ENCODE results near the gene EGR4.

- TF ChIP-seq, protein P1, sequence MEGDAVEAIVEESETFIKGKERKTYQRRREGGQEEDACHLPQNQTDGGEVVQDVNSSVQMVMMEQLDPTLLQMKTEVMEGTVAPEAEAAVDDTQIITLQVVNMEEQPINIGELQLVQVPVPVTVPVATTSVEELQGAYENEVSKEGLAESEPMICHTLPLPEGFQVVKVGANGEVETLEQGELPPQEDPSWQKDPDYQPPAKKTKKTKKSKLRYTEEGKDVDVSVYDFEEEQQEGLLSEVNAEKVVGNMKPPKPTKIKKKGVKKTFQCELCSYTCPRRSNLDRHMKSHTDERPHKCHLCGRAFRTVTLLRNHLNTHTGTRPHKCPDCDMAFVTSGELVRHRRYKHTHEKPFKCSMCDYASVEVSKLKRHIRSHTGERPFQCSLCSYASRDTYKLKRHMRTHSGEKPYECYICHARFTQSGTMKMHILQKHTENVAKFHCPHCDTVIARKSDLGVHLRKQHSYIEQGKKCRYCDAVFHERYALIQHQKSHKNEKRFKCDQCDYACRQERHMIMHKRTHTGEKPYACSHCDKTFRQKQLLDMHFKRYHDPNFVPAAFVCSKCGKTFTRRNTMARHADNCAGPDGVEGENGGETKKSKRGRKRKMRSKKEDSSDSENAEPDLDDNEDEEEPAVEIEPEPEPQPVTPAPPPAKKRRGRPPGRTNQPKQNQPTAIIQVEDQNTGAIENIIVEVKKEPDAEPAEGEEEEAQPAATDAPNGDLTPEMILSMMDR (IDR thresholded peaks at IDR 0.05) = no peak
- TF ChIP-seq POLR2A (IDR thresholded peaks at IDR 0.05) = no peak
- TF ChIP-seq POLR2AphosphoS5 (IDR thresholded peaks at IDR 0.05; ENCODE audit: insufficient read depth in 1 of 2, low read depth in 1 of 2) = no peak
These were observed 4.0 kb downstream of the EGR4 start for GRCh38 chr2:73289304-73289703.
